NCI-H2196 treated with DMSO at 0.1 percent for 48 hours (cell line): Measurements from ENCODE around the gene USP31.
"Not testable (repeated sequence)": the region's sequence is repeated elsewhere in the genome, so short reads cannot be mapped to it uniquely, and the experiment has no call there.

Experiments used
- DNase-seq: peaks from one replicate; lab custom pipeline; 2025; ENCODE audit not compliant: unreplicated experiment; lab: John Stamatoyannopoulos, UW

Gene USP31

GRCh38 chr16:23156946-23157460, 7.8 kb upstream of the USP31 start:
- DNase-seq: no peak

GRCh38 chr16:23156110-23156509, 6.9 kb upstream of the USP31 start:
- DNase-seq: no peak

GRCh38 chr16:23155445-23156049, 6.3 kb upstream of the USP31 start:
- no peak for DNase-seq

- DNase-seq: no peak
Observed at GRCh38 chr16:23152386-23153178, 3.3 kb upstream of the USP31 start.

GRCh38 chr16:23149993-23150364, 727 bp upstream of the USP31 start:
- DNase-seq: no peak

- DNase-seq: peak; percentile 37
Observed at GRCh38 chr16:23148513-23149266, 562 bp downstream of the USP31 start.

GRCh38 chr16:23148166-23148512, 1.1 kb downstream of the USP31 start:
- no peak for DNase-seq

GRCh38 chr16:23147666-23148065, 1.6 kb downstream of the USP31 start:
- DNase-seq: no peak

GRCh38 chr16:23146877-23147601, 2.2 kb downstream of the USP31 start:
- no peak for DNase-seq

- no peak for DNase-seq
Observed at GRCh38 chr16:23145608-23146007, 3.6 kb downstream of the USP31 start.

GRCh38 chr16:23145186-23145585, 4.1 kb downstream of the USP31 start:
- DNase-seq: no peak

GRCh38 chr16:23144393-23144792, 4.9 kb downstream of the USP31 start:
- not testable (repeated sequence) for DNase-seq

GRCh38 chr16:23143391-23143790, 5.9 kb downstream of the USP31 start:
- no peak for DNase-seq

GRCh38 chr16:23141959-23142740, 7.1 kb downstream of the USP31 start:
- DNase-seq: no peak

- no peak for DNase-seq
Observed at GRCh38 chr16:23141500-23141899, 7.8 kb downstream of the USP31 start.

- DNase-seq: no peak
Observed at GRCh38 chr16:23141033-23141432, 8.2 kb downstream of the USP31 start.

- no peak for DNase-seq
Observed at GRCh38 chr16:23140107-23140506, 9.1 kb downstream of the USP31 start.

- no peak for DNase-seq
Observed at GRCh38 chr16:23137818-23138217, 11.4 kb downstream of the USP31 start.

GRCh38 chr16:23137256-23137655, 12.0 kb downstream of the USP31 start:
- DNase-seq: no peak

- peak; percentile 57 for DNase-seq
Observed at GRCh38 chr16:23134274-23134673, 15.0 kb downstream of the USP31 start.
